ENCODE results near the gene ATAD1.
A peak's percentile ranks its signal among the peaks of the same experiment; 100 is the strongest.

ATAD1 gene

DNA sequence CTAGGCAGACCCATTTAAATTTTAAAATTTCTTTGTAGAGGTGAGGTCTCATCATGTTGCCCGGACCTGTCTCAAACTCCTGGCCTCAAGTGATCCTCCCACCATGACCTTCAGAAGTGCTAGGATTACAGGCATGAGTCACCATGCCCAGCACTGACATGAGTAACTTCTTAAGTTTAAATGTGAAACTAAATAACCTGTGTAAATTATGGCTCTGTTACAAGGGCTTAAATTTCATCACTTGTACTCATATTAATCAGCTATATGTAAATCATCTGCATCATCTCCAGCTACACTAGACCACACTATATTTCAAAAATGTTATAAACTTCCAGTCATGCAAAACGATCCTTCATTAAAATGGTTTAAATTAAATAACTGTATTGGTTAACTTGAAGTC lies 56.1 kb downstream of the ATAD1 start:
- DNase-seq (ENCODE audit: insufficient read length, low spot score) (no peak), FAIRE-seq (no peak)
- TF ChIP-seq POLR2AphosphoS5 (IDR thresholded peaks at IDR 0.05; ENCODE audit: low read depth, low read length) (no peak), POU2F2 (IDR thresholded peaks at IDR 0.05; ENCODE audit: low read depth, low read length) (no peak), POLR2A (IDR thresholded peaks at IDR 0.05; ENCODE audit: low read depth, low read length) (no peak), SPI1 (IDR thresholded peaks at IDR 0.05; ENCODE audit: low read depth, low read length) (no peak), TAF1 (IDR thresholded peaks at IDR 0.05; ENCODE audit: low read depth, low read length) (no peak), PAX5 (IDR thresholded peaks at IDR 0.05; ENCODE audit: insufficient read depth, low read length, severe bottlenecking) (no peak)

DNA sequence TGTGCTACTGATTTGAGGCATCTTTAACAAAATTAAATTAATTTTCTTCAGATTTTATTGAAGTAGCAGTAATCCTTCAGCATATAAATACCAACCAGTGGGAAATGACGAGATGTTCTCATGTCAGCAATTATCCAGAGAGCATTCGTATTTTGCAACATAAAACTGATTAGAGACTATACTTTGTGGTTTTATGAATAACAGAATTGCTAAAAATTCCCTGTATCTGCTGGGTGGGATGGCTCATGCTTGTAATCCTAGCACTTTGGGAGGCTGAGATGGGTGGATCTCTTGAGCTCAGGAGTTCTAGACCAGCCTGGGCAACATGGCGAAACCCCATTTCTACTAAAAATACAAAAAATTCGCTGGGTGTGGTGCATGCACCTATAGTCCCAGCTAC lies 56.9 kb downstream of the ATAD1 start:
- FAIRE-seq (no peak), DNase-seq (ENCODE audit: insufficient read length, low spot score) (no peak)
- no peak for TF ChIP-seq POLR2A (IDR thresholded peaks at IDR 0.05; ENCODE audit: low read depth, low read length)
- no peak for TF ChIP-seq PAX5 (IDR thresholded peaks at IDR 0.05; ENCODE audit: insufficient read depth, low read length, severe bottlenecking)
- no peak for TF ChIP-seq SPI1 (IDR thresholded peaks at IDR 0.05; ENCODE audit: low read depth, low read length)
- no peak for TF ChIP-seq POU2F2 (IDR thresholded peaks at IDR 0.05; ENCODE audit: low read depth, low read length)
- no peak for TF ChIP-seq POLR2AphosphoS5 (IDR thresholded peaks at IDR 0.05; ENCODE audit: low read depth, low read length)

DNA sequence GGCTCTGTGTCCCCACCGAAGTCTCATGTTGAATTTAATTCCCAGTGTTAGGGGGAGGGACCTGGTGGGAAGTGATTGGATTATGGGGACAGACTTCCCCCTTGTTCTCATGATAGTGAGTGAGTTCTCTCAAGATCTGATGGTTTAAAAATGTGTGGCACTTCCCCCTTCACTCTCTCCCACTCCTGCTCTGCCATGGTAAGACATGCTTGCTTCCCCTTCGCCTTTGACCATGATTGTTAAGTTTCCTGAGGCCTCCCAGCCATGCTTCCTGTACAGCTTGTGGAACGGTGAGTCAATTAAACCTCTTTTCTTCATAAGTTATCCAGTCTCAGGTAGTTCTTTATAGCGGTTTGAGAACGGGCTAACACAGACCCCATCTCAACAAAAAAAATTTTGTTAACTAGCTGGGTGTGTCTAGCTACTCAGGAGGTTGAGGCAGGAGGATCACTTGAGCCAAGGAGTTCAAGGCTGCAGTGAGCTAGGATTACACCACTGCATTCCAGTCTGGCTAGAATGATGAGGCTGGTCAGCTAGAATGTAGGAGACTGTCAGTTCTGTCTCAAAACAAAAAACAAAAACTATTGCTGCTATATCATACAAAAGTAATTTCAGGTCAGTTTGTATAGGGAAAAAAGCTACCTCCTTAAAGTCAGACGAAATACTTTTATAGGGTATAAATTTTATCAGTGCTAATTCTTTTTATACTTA lies 57.7 kb downstream of the ATAD1 start:
- FAIRE-seq (peak; percentile 77), DNase-seq (ENCODE audit: insufficient read length, low spot score) (no peak)
- TF ChIP-seq TAF1 (IDR thresholded peaks at IDR 0.05; ENCODE audit: low read depth, low read length) (no peak), SPI1 (IDR thresholded peaks at IDR 0.05; ENCODE audit: low read depth, low read length) (0 out of 2 replicates have a peak, but pooled peaks have one; percentile 8)

DNA sequence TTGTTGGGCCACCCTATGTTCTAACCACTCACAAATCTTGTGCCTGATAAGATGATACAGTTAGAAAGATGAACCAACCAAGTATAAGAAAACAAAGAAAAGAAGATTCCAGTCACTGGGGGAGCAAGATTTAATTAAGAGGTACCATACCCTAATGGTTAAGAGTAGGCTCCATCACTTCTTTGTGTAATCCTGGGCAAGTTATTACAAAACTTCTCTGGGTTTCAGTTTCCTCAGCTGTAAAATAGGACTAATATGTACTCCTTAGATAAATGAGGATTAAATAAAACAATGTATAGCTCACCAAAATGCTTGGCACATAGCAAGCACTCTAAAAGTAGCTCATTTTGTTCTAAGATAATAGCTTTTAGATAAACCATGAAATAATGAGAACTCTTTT lies 58.5 kb downstream of the ATAD1 start:
- TF ChIP-seq PAX5 (IDR thresholded peaks at IDR 0.05; ENCODE audit: insufficient read depth, low read length, severe bottlenecking) (no peak), POLR2AphosphoS5 (IDR thresholded peaks at IDR 0.05; ENCODE audit: low read depth, low read length) (no peak), POLR2A (IDR thresholded peaks at IDR 0.05; ENCODE audit: low read depth, low read length) (no peak), SPI1 (IDR thresholded peaks at IDR 0.05; ENCODE audit: low read depth, low read length) (no peak), TAF1 (IDR thresholded peaks at IDR 0.05; ENCODE audit: low read depth, low read length) (no peak), POU2F2 (IDR thresholded peaks at IDR 0.05; ENCODE audit: low read depth, low read length) (no peak)
- DNase-seq (ENCODE audit: insufficient read length, low spot score) = no peak
- FAIRE-seq = no peak

DNA sequence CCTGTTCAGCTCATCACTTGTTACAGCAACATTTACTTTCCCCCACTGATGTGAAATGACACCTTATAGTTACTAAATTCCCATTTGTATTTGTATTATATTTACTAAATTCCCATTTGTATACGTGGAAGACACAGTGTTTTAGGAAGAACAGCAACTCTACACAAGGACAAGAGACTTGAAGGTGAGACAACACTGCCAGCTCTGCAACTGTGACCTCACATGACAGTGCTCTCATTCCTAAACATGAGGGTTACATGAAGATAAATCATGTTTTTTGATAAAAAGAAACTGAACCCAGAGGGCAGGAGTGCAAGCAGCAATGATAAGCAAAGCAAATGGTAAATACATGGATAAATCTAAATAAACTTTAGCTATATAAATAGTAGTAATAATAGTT lies 60.3 kb downstream of the ATAD1 start:
- TF ChIP-seq POLR2AphosphoS5 (IDR thresholded peaks at IDR 0.05; ENCODE audit: low read depth, low read length) (no peak), PAX5 (IDR thresholded peaks at IDR 0.05; ENCODE audit: insufficient read depth, low read length, severe bottlenecking) (no peak), TAF1 (IDR thresholded peaks at IDR 0.05; ENCODE audit: low read depth, low read length) (no peak), POU2F2 (IDR thresholded peaks at IDR 0.05; ENCODE audit: low read depth, low read length) (no peak), SPI1 (IDR thresholded peaks at IDR 0.05; ENCODE audit: low read depth, low read length) (no peak), POLR2A (IDR thresholded peaks at IDR 0.05; ENCODE audit: low read depth, low read length) (no peak)
- peak; percentile 38 for FAIRE-seq

DNA sequence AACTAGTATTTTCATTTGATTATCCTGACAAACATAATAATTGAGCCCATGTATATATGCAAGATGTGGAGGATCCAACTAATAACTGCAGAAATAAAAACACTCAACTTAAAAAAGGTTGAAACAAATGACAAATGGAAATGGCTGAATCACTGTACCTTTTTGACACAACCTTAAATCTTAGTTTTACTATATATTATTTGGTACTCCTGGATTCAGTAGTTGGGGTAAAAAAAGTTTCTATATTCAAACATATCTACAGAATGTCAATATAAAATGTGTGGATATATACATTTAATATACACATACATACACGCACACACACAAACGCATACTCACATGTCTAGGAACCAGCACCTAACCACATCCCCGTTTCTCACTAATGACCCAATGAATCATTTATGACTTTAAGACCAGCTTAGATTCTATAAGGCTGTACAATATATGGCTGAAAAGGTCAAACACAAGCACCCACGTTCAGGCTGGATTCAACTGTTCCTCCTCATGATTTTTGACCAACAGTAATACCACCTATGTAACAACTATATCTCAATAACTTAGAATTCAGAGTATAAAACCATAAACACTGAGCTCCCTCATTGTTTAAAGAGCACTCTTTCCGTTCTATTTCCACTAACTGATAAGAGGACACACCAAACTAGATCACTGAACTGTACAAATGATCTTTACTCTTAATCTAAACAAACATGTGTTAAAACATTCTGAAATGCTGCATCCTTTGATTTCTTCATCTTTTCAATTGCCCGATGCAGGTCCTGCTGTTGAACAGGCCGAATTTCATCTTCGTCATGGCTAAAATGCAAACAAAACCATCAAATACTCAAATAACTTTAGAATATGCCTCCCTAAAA lies 63.8 kb downstream of the ATAD1 start:
- FAIRE-seq (peak; percentile 60), DNase-seq (ENCODE audit: insufficient read length, low spot score) (no peak)

More for the DNA sequence above, 60.3 kb downstream of the ATAD1 start:
- DNase-seq (ENCODE audit: insufficient read length, low spot score) = no peak

DNA sequence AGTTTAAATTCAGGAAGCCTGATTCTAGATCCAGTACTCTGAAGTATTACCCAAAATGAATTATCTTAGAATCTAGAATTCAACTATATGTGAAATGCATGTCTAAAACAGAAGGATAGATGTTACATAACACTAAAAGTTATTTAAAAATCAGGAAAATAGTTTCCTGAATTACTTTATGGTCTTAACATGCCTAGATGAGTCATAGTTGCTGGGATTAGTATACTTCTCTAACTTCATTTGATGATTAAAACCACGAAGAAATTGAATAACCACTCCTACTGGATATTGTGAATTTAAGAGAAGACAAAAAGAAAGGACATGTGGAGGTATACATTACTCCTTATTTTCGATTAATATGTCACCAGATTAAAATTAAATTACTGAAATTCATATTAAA lies 65.5 kb downstream of the ATAD1 start:
- FAIRE-seq = no peak
- DNase-seq (ENCODE audit: insufficient read length, low spot score) = no peak
- TF ChIP-seq POLR2A (IDR thresholded peaks at IDR 0.05; ENCODE audit: low read depth, low read length) = no peak
- no peak for TF ChIP-seq POU2F2 (IDR thresholded peaks at IDR 0.05; ENCODE audit: low read depth, low read length)
- no peak for TF ChIP-seq TAF1 (IDR thresholded peaks at IDR 0.05; ENCODE audit: low read depth, low read length)
- TF ChIP-seq PAX5 (IDR thresholded peaks at IDR 0.05; ENCODE audit: insufficient read depth, low read length, severe bottlenecking) = no peak
- no peak for TF ChIP-seq POLR2AphosphoS5 (IDR thresholded peaks at IDR 0.05; ENCODE audit: low read depth, low read length)
- no peak for TF ChIP-seq SPI1 (IDR thresholded peaks at IDR 0.05; ENCODE audit: low read depth, low read length)

More for the DNA sequence above, 63.8 kb downstream of the ATAD1 start:
- no peak for TF ChIP-seq POLR2A (IDR thresholded peaks at IDR 0.05; ENCODE audit: low read depth, low read length)
- no peak for TF ChIP-seq POLR2AphosphoS5 (IDR thresholded peaks at IDR 0.05; ENCODE audit: low read depth, low read length)
- TF ChIP-seq SPI1 (IDR thresholded peaks at IDR 0.05; ENCODE audit: low read depth, low read length) = no peak
- no peak for TF ChIP-seq TAF1 (IDR thresholded peaks at IDR 0.05; ENCODE audit: low read depth, low read length)
- no peak for TF ChIP-seq POU2F2 (IDR thresholded peaks at IDR 0.05; ENCODE audit: low read depth, low read length)
- TF ChIP-seq PAX5 (IDR thresholded peaks at IDR 0.05; ENCODE audit: insufficient read depth, low read length, severe bottlenecking) = no peak

DNA sequence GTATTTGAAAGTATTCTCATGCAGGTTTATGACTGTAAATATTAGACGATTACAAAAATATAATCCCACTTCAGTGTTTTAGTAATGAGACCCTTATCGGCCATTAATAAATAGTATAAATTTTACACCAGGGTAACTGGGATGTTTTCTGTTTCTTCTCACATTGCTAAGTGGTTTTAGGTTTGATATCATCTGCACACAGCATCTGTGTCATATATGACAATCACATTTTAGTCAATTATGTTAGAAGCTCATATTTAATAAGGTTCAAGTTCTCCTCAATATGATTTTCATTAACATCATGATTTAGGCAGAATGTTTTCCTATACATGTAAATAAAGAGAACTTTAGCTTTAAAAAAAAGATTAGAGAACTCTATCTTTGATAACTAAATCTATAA lies 66.8 kb downstream of the ATAD1 start:
- FAIRE-seq = no peak
- no peak for TF ChIP-seq POLR2A (IDR thresholded peaks at IDR 0.05; ENCODE audit: low read depth, low read length)
- DNase-seq (ENCODE audit: insufficient read length, low spot score) = no peak

DNA sequence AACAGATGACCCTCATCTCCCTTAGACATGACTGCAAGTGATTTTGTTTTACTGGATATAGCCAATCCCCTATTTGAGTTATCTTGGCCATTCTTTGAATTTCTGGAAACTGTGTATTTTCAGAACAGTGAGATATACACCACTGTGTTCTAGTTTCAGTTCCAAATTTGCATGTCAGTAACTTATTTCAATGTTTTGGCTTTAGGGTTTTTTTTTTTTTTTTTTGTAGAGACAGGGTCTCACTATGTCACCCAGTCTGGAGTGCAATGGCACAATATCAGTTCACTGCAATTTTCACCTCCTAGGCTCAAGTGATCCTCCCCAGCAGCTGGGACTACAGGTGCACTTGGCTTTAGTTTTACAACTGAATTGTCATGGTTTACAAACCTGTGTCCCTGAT lies 67.2 kb downstream of the ATAD1 start:
- FAIRE-seq (peak; percentile 78), DNase-seq (ENCODE audit: insufficient read length, low spot score) (no peak)
- TF ChIP-seq TAF1 (IDR thresholded peaks at IDR 0.05; ENCODE audit: low read depth, low read length) (no peak), POLR2AphosphoS5 (IDR thresholded peaks at IDR 0.05; ENCODE audit: low read depth, low read length) (0 out of 2 replicates have a peak, but pooled peaks have one; percentile 39)

Data from GM12891 (cell line).